Measurements from ENCODE around the gene MAPKAP1.
A peak's percentile ranks its signal among the peaks of the same experiment; 100 is the strongest.

MAPKAP1 gene

GRCh38 chr9:125682340-125682739, 24.7 kb downstream of the MAPKAP1 start:
- H3K4me1 Mint-ChIP-seq, result peaks cover 28% of the 10 kb centered on the region
- H3K27ac Mint-ChIP-seq (ENCODE audit: low read depth), result no peak overlapping the region
- no peak for DNase-seq (ENCODE audit: low spot score in 2 of 2)
- H3K9me3 Mint-ChIP-seq, result no peaks in the 10 kb centered on the region
- no peak overlapping the region for H3K4me3 Mint-ChIP-seq
- H3K27me3 Mint-ChIP-seq, result no peaks in the 10 kb centered on the region
- no peak for ATAC-seq (replicated peaks; ENCODE audit: extremely low read depth, poor library complexity, severe bottlenecking)
- no peaks in the 10 kb centered on the region for H3K36me3 Mint-ChIP-seq (ENCODE audit: insufficient read depth)

GRCh38 chr9:125681657-125682056, 25.4 kb downstream of the MAPKAP1 start:
- H3K27ac Mint-ChIP-seq (ENCODE audit: low read depth), result no peak overlapping the region
- no peak overlapping the region for H3K4me3 Mint-ChIP-seq
- peaks cover 29% of the 10 kb centered on the region for H3K4me1 Mint-ChIP-seq
- DNase-seq (ENCODE audit: low spot score in 2 of 2) (no peak), ATAC-seq (replicated peaks; ENCODE audit: extremely low read depth, poor library complexity, severe bottlenecking) (no peak)
- no peaks in the 10 kb centered on the region for H3K27me3 Mint-ChIP-seq
- H3K9me3 Mint-ChIP-seq, result no peaks in the 10 kb centered on the region
- peaks cover 3% of the 10 kb centered on the region for H3K36me3 Mint-ChIP-seq (ENCODE audit: insufficient read depth)

DNA sequence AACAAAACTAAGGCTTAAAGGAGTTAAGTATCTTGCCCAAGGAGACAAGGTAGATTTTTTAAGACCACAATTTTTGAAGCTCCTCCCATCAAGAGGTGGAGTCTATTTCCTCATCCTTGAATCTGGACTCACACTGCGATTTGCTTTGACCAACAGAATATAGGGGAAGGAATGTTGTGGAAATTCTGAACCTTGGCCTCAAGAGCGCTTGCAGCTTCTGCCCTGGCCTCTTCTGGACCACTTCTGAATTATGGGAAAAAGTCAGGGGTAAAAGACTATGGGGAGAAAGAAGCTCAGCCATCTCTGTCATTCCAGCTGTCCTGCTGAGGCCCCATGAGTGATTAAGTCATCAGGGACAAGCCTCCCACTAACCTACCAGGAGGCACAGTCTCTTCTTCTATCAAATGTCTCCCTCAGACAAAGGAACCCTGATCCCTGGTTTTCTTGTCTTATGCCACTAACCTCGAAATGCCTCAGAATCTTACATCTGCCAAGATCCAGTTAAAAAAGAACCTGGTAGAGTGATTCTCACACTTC, 25.9 kb downstream of the MAPKAP1 start:
- Mint-ChIP-seq H3K36me3 (ENCODE audit: insufficient read depth) (peaks cover 3% of the 10 kb centered on the region), H3K4me1 (peaks cover 34% of the 10 kb centered on the region), H3K27me3 (no peaks in the 10 kb centered on the region), H3K27ac (ENCODE audit: low read depth) (no peak overlapping the region), H3K4me3 (no peak overlapping the region), H3K9me3 (no peaks in the 10 kb centered on the region)
- no peak for ATAC-seq (replicated peaks; ENCODE audit: extremely low read depth, poor library complexity, severe bottlenecking)
- no peak for DNase-seq (ENCODE audit: low spot score in 2 of 2)

- H3K27ac Mint-ChIP-seq (ENCODE audit: low read depth), result no peak overlapping the region
- DNase-seq (ENCODE audit: low spot score in 2 of 2) (no peak), ATAC-seq (replicated peaks; ENCODE audit: extremely low read depth, poor library complexity, severe bottlenecking) (no peak)
- H3K9me3 Mint-ChIP-seq, result no peaks in the 10 kb centered on the region
- H3K27me3 Mint-ChIP-seq, result no peaks in the 10 kb centered on the region
- peaks cover 34% of the 10 kb centered on the region for H3K4me1 Mint-ChIP-seq
- H3K36me3 Mint-ChIP-seq (ENCODE audit: insufficient read depth), result peaks cover 3% of the 10 kb centered on the region
- no peak overlapping the region for H3K4me3 Mint-ChIP-seq
Measured at GRCh38 chr9:125680445-125680844, 26.6 kb downstream of the MAPKAP1 start.

DNA sequence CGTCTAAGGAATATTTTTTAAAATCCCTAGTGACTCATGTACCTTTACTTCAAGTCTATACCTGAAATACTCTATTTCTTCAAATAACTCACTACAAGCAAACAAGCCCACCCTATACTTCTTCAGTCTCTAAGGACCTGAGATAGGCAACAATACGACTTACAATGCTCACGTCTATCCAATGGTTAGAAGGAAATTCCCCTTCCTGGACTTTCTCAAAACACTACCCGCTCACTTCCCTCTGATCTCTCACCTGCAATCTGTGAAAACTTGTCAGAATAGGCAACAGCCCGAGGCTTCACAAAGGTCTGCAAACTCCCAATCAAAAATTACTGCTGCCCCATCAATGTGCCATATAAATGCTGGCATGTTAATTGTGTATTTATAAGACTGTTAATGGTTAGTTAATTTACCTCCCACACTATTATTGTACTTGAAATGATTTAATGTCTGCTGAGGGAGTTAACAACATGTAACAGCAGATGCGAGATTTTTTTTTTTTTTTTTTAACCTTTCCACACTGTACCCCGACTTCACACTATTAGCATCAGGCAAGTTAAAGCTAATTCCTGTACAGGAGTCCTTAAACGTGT, 27.3 kb downstream of the MAPKAP1 start:
- Mint-ChIP-seq H3K4me3 (no peak overlapping the region), H3K9me3 (no peaks in the 10 kb centered on the region), H3K27me3 (no peaks in the 10 kb centered on the region), H3K36me3 (ENCODE audit: insufficient read depth) (peaks cover 3% of the 10 kb centered on the region), H3K27ac (ENCODE audit: low read depth) (no peak overlapping the region), H3K4me1 (peaks cover 28% of the 10 kb centered on the region)
- ATAC-seq (replicated peaks; ENCODE audit: extremely low read depth, poor library complexity, severe bottlenecking), result no peak
- no peak for DNase-seq (ENCODE audit: low spot score in 2 of 2)

DNA sequence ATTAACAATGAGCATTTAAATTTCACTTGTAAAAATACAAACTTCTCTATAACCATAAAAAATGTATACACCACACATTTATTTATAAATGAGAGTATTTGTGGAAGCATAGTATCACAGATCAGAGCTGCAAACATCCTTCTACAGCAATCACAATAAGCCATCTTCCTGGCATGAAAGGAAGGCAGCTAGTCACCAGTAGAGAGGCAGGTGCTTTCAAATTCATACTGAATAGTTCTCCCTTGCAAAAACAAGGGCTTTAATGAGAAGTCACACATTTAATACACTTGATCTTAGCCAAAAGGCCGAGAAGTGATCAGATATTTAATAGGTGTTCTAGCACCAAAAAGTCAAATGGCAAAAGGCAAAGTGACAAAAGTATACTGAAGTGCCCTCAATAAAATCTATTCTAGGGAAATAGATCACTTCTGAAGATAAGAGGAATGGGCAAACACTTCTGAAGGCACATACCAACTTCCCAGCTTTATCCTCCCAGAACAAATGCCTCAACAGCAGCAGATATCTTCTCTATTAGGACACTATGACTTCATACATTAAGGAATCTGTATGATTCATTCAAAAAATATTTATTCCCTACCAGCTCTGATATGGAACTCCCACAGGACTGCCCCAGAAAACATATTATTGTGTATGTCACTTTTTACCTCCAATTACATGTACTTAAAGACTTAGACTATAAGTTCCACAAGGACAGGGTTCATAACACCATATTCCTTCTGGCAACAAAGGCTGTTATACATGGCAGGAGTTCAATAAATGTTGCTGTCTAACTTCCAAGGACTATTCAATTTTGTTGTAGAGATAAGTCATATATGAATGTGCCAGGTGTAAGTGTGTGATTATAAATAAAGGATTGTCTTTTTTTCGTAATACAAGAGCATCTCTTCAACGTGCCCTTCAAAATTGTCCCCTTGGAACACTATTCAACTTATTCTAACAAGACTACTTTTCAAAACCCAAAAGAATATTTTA, 31.7 kb downstream of the MAPKAP1 start:
- H3K4me1 Mint-ChIP-seq, result peaks cover 21% of the 10 kb centered on the region
- no peak overlapping the region for H3K27ac Mint-ChIP-seq (ENCODE audit: low read depth)
- H3K4me3 Mint-ChIP-seq, result no peak overlapping the region
- peaks cover 5% of the 10 kb centered on the region for H3K36me3 Mint-ChIP-seq (ENCODE audit: insufficient read depth)
- ATAC-seq (replicated peaks; ENCODE audit: extremely low read depth, poor library complexity, severe bottlenecking) (no peak), DNase-seq (ENCODE audit: low spot score in 2 of 2) (no peak)
- no peaks in the 10 kb centered on the region for H3K9me3 Mint-ChIP-seq
- H3K27me3 Mint-ChIP-seq, result no peaks in the 10 kb centered on the region

GRCh38 chr9:125672876-125673275, 34.1 kb downstream of the MAPKAP1 start:
- no peaks in the 10 kb centered on the region for H3K27me3 Mint-ChIP-seq
- ATAC-seq (replicated peaks; ENCODE audit: extremely low read depth, poor library complexity, severe bottlenecking), result no peak
- H3K4me3 Mint-ChIP-seq, result no peak overlapping the region
- H3K4me1 Mint-ChIP-seq, result peaks cover 21% of the 10 kb centered on the region
- no peak for DNase-seq (ENCODE audit: low spot score in 2 of 2)
- peaks cover 7% of the 10 kb centered on the region for H3K36me3 Mint-ChIP-seq (ENCODE audit: insufficient read depth)
- no peak overlapping the region for H3K27ac Mint-ChIP-seq (ENCODE audit: low read depth)
- H3K9me3 Mint-ChIP-seq, result no peaks in the 10 kb centered on the region

- DNase-seq (ENCODE audit: low spot score in 2 of 2) (no peak), ATAC-seq (replicated peaks; ENCODE audit: extremely low read depth, poor library complexity, severe bottlenecking) (peak; percentile 28)
- H3K9me3 Mint-ChIP-seq, result no peaks in the 10 kb centered on the region
- H3K36me3 Mint-ChIP-seq (ENCODE audit: insufficient read depth), result peaks cover 2% of the 10 kb centered on the region
- H3K4me3 Mint-ChIP-seq, result no peak overlapping the region
- H3K27me3 Mint-ChIP-seq, result no peaks in the 10 kb centered on the region
- H3K4me1 Mint-ChIP-seq, result peaks cover 7% of the 10 kb centered on the region
- H3K27ac Mint-ChIP-seq (ENCODE audit: low read depth), result no peak overlapping the region
Measured at GRCh38 chr9:125663127-125663526, 43.9 kb downstream of the MAPKAP1 start.

DNA sequence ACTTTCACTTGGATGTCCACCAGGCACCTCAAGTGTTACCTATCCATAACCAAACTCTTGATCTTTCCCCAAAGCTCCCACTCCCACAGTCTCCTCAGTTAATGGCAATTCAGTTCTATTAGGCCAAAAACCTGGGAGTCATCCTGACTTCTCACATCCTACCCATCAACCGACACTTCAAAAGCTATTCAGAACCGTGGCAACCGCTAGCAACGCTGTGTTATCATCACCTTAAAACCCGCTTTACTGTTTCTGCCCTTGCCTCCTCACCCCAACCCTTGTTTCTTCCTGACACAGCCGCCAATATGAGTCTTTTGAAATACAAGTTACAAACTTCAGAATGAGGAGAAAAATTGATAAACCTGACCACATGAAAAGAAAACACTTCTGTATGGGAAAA, 46.5 kb downstream of the MAPKAP1 start:
- DNase-seq (ENCODE audit: low spot score in 2 of 2) (no peak), ATAC-seq (replicated peaks; ENCODE audit: extremely low read depth, poor library complexity, severe bottlenecking) (no peak)
- Mint-ChIP-seq H3K36me3 (ENCODE audit: insufficient read depth) (peaks cover 5% of the 10 kb centered on the region), H3K4me3 (no peak overlapping the region), H3K27me3 (no peaks in the 10 kb centered on the region), H3K4me1 (peaks cover 7% of the 10 kb centered on the region), H3K9me3 (no peaks in the 10 kb centered on the region), H3K27ac (ENCODE audit: low read depth) (no peak overlapping the region)

DNA sequence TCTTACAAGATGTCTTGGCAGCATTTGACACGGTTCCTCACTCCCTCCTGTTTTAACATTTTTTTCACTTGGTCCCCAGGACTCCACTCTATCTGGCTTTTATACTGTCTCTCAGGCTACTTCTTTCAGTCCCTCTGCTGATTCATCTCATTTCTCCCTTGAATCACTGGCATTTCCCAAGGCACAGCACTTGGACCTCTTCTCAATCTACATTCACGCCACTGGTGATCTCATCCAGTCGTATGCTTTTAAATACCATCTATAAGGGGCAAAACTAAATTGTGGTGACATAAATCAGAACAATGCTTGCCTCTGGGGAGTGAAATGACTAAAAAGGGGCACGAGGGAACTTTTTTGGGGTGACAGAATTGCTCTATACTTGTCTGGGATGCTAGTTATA, 47.1 kb downstream of the MAPKAP1 start:
- H3K4me1 Mint-ChIP-seq, result peaks cover 7% of the 10 kb centered on the region
- no peak overlapping the region for H3K4me3 Mint-ChIP-seq
- no peaks in the 10 kb centered on the region for H3K27me3 Mint-ChIP-seq
- no peaks in the 10 kb centered on the region for H3K9me3 Mint-ChIP-seq
- no peak for ATAC-seq (replicated peaks; ENCODE audit: extremely low read depth, poor library complexity, severe bottlenecking)
- no peak overlapping the region for H3K27ac Mint-ChIP-seq (ENCODE audit: low read depth)
- DNase-seq (ENCODE audit: low spot score in 2 of 2), result no peak
- H3K36me3 Mint-ChIP-seq (ENCODE audit: insufficient read depth), result peaks cover 5% of the 10 kb centered on the region

DNA sequence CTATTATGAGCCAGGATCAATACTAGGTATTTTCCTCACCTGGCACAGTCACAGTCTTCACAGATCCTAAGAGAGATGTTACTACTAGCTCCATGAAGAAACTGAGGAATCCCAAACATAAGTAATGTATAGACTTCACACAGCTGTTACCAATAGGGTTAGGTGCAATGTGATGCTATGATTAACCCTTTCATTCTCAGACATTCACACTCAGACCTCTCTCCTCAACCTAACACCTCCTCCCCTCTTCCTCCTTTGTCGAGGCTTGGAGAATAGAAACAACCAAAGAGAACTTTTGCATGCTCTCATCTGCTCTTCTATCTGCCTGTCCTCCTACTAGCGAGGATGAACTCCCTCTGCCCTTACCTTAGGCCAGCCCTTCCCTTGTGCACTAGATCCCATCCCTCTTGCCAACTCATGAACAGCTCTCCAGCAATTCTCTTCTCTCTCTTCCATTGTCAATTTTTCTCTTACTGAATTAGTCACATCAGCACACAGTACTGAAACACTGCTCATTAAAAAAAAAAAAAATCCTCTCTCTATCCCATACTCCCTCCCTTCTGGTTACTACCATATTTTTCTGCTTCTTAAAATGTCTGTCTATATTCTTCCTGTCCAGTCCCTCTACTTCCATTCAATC, 47.7 kb downstream of the MAPKAP1 start:
- no peaks in the 10 kb centered on the region for H3K9me3 Mint-ChIP-seq
- no peak overlapping the region for H3K4me3 Mint-ChIP-seq
- DNase-seq (ENCODE audit: low spot score in 2 of 2) (no peak), ATAC-seq (replicated peaks; ENCODE audit: extremely low read depth, poor library complexity, severe bottlenecking) (no peak)
- H3K36me3 Mint-ChIP-seq (ENCODE audit: insufficient read depth), result peaks cover 5% of the 10 kb centered on the region
- H3K27me3 Mint-ChIP-seq, result no peaks in the 10 kb centered on the region
- H3K4me1 Mint-ChIP-seq, result peaks cover 7% of the 10 kb centered on the region
- no peak overlapping the region for H3K27ac Mint-ChIP-seq (ENCODE audit: low read depth)

DNA sequence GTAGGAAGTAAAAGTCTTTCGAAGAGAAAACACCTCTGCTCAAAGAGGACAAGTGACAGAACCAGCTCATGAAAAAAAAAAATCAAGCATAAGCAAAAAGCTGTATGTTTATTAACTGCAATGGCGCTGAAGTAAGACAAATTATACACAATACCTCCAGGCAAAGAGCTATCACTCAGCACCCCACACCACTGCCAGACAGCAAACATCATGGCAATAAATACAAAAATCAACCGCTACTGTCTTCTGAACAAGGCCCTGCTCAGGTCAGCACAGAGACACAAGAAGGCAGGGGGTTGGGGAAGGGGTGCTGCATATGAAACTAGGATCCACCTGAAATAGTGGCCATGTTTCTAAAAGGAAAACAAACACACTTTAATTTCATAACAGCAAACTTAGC, 50.4 kb downstream of the MAPKAP1 start:
- no peak overlapping the region for H3K27ac Mint-ChIP-seq (ENCODE audit: low read depth)
- H3K4me3 Mint-ChIP-seq, result no peak overlapping the region
- H3K9me3 Mint-ChIP-seq, result no peaks in the 10 kb centered on the region
- H3K27me3 Mint-ChIP-seq, result no peaks in the 10 kb centered on the region
- DNase-seq (ENCODE audit: low spot score in 2 of 2) (no peak), ATAC-seq (replicated peaks; ENCODE audit: extremely low read depth, poor library complexity, severe bottlenecking) (no peak)
- peaks cover 5% of the 10 kb centered on the region for H3K36me3 Mint-ChIP-seq (ENCODE audit: insufficient read depth)
- no peaks in the 10 kb centered on the region for H3K4me1 Mint-ChIP-seq

All from central memory CD8-positive, alpha-beta T cell (primary cell).